Stimulated activated CD8-positive, alpha-beta memory T cell treated with anti-CD3 and anti-CD28 coated beads, Interleukin-7, amount 100 ng/mL, for 4 hours (primary cell): ENCODE results near the gene NRAP.

Experiments
- DNase-seq, 2 donors: peaks; one replicate each; pipeline ENCODE4 v3.0.0-alpha.2; 2020; ENCODE audit warnings: low read depth in 2 of 2

The NRAP gene

GRCh38 chr10:113605268-113605978 is 58.4 kb downstream of the NRAP start:
- no peak for DNase-seq

GRCh38 chr10:113604572-113604971 is 59.3 kb downstream of the NRAP start:
- no peak for DNase-seq

- DNase-seq: no peak
Observed at GRCh38 chr10:113603057-113603777, 60.6 kb downstream of the NRAP start.

- no peak for DNase-seq
Observed at GRCh38 chr10:113600569-113600968, 63.3 kb downstream of the NRAP start.

DNA sequence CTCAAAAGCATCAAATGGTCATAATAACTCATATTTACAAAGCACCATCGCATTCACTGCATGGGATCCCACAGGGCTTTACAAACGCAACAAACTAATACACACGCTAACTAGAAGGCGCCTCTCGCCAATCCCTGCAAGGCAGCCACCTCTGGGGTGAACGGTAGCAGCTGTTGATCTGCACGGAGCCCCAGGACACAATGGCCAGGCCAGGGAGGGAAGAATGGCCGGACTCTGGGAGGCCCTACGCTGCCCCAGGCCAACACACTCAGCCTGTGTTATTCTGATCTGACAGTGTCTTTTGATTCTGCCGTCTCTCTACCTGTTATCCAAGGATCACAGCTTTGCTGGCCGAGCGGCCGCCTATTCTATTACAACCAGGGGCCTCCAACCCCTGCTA is 69.2 kb downstream of the NRAP start:
- no peak for DNase-seq

DNA sequence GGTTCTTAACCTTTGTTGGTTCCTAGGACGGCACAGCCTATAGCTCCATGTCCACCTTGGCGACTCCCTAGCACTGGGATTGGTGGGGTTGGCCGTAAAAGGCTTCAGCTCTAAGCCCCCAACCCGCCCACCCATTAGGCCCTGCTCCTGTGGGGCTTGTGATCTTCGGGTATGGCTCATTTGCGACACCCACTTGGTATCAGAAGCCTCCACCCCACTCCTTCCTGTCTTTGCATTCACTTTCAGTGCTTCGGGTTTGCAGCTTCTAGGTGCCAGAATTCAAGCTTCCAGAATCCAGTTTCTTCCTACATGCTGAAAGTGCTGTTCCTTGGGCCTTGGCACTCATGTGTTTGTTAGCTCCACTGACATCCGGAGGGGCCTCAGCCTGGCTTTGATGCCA is 71.5 kb downstream of the NRAP start:
- no peak for DNase-seq

DNA sequence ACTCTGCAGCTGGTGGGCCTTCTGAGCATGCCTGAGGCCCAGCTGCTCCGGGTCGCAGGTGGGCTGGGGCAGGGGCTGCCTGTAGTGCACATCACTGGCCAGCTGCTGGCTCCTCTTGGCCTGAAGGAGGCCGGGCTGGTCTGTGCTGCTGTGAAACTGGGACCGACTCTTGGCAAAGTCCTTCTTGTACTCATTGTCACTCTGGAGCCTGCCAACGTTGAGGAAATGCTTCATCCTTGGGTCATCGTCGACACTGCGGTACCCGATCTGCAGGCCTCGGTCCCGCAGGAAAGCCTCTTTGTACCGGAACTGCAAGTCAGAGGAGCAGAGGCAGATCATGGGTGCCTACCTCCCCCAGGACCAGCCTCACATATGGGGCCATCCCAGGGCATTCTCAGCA is 73.3 kb downstream of the NRAP start:
- no peak for DNase-seq

DNA sequence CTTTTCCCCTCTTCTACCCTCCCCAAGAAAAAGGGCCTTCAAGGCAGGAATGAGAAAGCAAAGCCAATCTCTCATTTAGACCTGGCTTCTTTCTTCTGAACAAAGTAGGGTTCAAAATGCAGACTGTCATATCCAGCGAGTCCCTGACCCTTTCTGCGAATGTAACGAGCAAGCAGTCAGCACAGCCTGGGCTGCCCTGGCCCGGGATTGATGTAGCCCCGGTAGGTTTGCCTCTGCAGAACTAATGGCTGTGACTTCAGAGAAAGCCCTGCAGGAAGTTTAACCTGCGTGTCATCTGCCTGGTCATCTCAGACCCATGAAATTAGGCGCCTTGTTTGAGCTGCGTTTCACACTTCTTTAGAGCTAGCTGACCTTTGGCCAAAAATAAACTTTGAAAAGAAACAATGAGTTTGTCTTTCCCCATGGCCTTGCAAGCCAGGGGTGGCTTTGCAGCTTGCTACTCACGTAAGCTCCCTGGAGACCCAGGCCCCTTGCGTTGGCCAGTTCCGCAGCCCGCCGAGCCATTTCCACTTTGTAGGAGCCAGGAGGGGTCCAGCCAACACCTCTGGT is 74.6 kb downstream of the NRAP start:
- no peak for DNase-seq

GRCh38 chr10:113585949-113586348 is 77.9 kb downstream of the NRAP start:
- no peak for DNase-seq

- DNase-seq: no peak
Observed at GRCh38 chr10:113583571-113583970, 80.3 kb downstream of the NRAP start.

DNA sequence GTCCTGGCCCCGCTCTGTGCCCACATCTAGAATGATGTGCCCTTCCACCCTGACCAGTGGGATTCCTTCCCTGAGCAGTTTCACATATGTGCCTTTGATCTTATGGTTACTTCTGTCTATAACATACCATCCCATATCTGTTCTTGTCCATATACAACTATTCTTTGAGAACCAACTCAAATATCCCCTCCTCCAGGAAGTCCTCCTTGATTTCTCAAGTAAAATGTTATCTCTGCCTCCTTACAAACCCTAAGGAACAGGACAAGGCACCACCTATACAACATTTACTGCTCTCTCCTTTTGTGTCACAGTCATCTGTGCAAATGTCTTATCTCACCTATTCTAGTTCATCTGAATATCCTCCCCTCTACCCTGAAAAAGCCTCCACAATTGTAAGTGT is 82.7 kb downstream of the NRAP start:
- no peak for DNase-seq

DNA sequence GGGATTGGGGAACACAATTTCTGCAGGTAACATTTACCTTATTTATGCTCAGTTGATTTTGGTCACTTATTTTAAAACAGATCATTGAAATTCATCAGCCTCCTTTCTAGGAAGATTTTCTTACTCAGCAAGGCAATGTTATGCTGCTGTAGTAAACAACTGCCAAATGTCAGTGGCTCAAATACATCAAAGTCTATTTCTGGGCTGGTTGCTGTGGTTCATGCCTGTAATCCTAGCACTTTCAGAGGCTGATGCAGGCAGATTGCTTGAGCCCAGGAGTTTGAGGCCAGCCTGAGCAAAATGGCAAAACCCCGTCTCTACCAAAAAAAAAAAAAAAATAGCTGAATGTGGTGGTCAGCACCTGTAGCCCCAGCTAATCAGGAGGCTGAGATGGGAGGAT is 85.1 kb downstream of the NRAP start:
- DNase-seq: no peak

DNA sequence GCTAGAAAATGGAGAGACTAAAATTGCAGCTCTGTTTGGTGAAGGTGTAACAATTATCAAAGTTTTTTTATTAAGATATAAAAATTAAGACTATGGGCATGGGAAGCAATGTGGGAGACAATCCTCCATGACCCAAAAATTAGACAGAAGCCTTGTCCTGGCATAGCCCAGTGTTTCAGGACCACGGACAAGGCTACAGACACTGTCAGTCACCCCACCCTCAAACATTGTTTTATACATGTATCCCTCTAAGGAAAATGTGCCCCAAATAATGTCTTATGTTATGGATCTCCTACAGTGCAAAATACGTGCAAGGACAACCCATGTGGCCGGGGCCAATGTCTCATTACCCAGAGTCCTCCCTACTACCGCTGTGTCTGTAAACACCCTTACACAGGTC is 87.0 kb downstream of the NRAP start:
- DNase-seq: no peak

- DNase-seq: no peak
Observed at GRCh38 chr10:113573368-113573767, 90.5 kb downstream of the NRAP start.

- no peak for DNase-seq
Observed at GRCh38 chr10:113572520-113573290, 91.1 kb downstream of the NRAP start.

GRCh38 chr10:113569576-113569975 is 94.3 kb downstream of the NRAP start:
- DNase-seq: no peak

DNA sequence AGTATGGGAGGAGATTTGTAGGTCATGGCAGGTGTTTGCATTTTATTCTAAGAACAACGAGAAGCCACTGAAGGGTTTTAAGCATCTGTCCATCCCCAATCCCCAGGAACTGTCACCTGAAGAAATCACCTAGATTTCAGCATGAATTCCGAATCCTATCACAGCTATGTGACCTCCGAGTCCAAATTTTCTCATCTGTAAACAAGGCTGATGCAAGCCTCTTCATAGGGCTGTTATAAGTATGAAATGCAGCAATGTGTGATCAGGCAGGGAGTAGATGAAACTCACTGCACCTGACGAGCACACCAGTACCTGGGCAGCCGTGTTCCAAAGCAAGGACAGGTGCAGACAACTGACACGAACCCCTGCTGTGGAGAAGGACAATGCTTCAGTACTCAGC is 97.0 kb downstream of the NRAP start:
- DNase-seq: no peak

DNA sequence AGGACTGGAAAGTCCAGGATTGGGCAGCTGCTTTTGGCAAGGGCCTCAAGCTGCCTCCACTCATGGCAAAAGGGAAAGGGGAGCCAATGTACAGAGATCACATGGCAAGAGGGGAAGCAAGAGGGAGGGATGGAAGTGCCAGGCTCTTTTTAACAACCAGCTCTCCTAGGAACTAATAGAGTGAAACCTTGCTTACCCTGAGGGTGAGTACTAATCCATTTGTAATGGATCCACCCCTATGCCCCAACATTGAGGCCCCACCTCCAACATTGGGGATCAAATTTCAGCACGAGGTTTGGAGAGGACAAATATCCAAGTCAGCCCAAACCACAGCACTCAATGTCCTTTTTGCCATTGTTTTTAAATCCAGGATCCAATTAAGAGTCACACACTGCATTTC is 98.5 kb downstream of the NRAP start:
- no peak for DNase-seq

- peak; percentile 29 to 30 for DNase-seq
Observed at GRCh38 chr10:113563306-113564088, 100.3 kb downstream of the NRAP start.

DNA sequence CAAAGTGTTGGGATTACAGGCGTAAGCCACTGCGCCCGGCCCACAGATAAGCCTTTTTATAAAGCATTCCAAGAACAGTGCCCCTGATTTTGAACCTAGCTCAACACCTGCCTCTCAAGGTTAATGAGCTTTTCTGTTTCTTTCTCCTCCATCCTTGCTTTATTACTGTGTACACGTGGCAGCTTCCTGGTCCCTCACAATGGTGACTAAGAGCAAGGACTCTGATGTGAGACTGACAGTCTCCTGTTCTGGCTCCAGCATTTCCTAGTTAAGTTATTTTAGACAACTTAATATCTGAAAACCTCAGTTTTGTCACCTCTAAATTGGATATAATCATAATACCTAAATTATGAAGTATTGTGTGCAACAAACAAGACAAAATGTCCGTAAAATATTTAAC is 101.1 kb downstream of the NRAP start:
- no peak for DNase-seq

- no peak for DNase-seq
Observed at GRCh38 chr10:113562069-113562468, 101.8 kb downstream of the NRAP start.

DNA sequence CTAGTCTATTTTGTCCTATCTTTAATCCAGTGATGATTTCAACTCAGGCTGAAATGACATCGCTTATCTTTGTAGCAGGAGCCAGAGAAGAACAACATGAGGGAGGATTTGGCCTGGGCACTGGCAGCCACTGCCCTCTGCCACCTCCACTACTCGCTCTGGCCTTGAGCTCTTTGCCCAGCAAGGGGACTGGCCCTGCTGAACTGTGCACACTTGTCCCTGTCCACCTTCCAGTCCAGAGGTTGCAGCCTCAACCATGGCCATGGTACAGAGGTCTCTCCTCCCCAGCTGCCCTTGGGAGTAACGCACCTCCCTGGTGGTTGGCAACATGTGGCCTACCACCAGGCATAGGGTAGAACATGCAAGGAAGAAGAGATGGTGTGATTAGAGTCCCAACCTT is 102.6 kb downstream of the NRAP start:
- no peak for DNase-seq
